WERI-Rb-1 (cell line): ENCODE results near the gene TNRC6A.
A peak's percentile ranks its signal among the peaks of the same experiment; 100 is the strongest.

Experiments
- DNase-seq: peaks from one replicate; pipeline ENCODE4 v3.0.0-alpha.2; 2020
- H3K27ac ChIP-seq: fragments of 250-450 bp; sonication (Bioruptor Pico); 2 replicates; pipeline ENCODE4 v1.5.1; 2020; ENCODE audit warnings: mild to moderate bottlenecking, moderate library complexity
- H3K27me3 ChIP-seq: fragments of 250-450 bp; sonication (Bioruptor Pico); 2 replicates; pipeline ENCODE4 v1.5.1; 2021; ENCODE audit warnings: mild to moderate bottlenecking, low read depth, moderate library complexity; ENCODE audit not compliant: insufficient read depth, severe bottlenecking
- H3K36me3 ChIP-seq: fragments of 250-450 bp; sonication (Bioruptor Pico); 2 replicates; pipeline ENCODE4 v1.5.1; 2020; ENCODE audit warnings: mild to moderate bottlenecking, moderate library complexity
- H3K4me3 ChIP-seq: 2 replicates; pipeline ENCODE4 v1.5.1; 2011; ENCODE audit warnings: low read depth, mild to moderate bottlenecking, control low read depth, low read length
- H3K9me3 ChIP-seq: fragments of 250-450 bp; sonication (Bioruptor Pico); 2 replicates; pipeline ENCODE4 v1.5.1; 2021; ENCODE audit warnings: mild to moderate bottlenecking, moderate library complexity; ENCODE audit not compliant: severe bottlenecking
- TF ChIP-seq, protein P1 (sequence below): IDR thresholded peaks from 2 replicates; pipeline ENCODE4 v1.5.1; 2011; ENCODE audit warnings: low read depth, mild to moderate bottlenecking, control low read depth, inconsistent platforms, low read length

TNRC6A gene

DNA sequence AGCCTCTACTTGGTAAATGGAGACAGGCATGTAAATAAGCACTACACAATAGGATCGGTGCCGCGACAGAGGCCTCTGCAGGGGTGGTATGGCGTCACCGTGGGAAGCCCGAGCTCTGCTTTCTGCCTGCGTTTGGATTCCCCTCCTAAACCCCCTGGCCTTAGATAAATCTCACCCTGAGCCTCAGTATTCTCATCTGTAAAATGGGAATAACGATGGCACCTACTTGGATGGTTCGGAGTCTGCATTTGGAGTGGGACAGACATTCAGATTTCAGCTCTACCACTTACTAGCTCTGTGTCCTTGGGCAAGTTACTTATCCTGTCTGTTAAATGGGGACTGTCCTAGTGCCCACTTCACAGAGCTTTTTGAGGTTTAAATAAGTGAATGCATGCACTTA is 42.8 kb upstream of the TNRC6A start:
- no peak overlapping the region for H3K27ac ChIP-seq
- H3K9me3 ChIP-seq, result no peaks in the 10 kb centered on the region
- H3K4me3 ChIP-seq, result no peak overlapping the region
- H3K27me3 ChIP-seq, result no peaks in the 10 kb centered on the region
- no peaks in the 10 kb centered on the region for H3K36me3 ChIP-seq
- no peak for DNase-seq
- TF ChIP-seq, protein P1, sequence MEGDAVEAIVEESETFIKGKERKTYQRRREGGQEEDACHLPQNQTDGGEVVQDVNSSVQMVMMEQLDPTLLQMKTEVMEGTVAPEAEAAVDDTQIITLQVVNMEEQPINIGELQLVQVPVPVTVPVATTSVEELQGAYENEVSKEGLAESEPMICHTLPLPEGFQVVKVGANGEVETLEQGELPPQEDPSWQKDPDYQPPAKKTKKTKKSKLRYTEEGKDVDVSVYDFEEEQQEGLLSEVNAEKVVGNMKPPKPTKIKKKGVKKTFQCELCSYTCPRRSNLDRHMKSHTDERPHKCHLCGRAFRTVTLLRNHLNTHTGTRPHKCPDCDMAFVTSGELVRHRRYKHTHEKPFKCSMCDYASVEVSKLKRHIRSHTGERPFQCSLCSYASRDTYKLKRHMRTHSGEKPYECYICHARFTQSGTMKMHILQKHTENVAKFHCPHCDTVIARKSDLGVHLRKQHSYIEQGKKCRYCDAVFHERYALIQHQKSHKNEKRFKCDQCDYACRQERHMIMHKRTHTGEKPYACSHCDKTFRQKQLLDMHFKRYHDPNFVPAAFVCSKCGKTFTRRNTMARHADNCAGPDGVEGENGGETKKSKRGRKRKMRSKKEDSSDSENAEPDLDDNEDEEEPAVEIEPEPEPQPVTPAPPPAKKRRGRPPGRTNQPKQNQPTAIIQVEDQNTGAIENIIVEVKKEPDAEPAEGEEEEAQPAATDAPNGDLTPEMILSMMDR, result no peak

DNA sequence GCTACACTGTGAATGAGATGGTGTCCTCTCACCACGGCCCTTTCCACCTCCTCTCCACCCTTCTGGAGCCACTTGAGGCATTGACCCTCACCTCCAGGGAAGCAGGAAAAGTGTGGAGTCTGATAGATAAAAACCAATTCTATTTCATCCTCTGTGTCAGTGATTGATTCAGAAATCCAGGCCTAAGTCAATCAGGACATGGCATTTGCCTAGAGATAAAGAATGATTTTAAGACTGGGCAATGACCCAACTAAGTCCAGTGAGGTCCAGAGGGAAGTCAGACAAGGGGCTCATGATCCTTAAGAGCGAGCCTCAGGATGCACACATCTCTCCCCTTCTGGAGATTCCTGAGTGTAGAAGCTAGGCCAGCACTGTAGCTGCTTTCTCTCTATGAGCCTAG is 41.1 kb upstream of the TNRC6A start:
- TF ChIP-seq, protein P1, result no peak
- no peak for DNase-seq
- Histone ChIP-seq H3K27me3 (no peaks in the 10 kb centered on the region), H3K4me3 (no peak overlapping the region), H3K27ac (no peak overlapping the region), H3K36me3 (no peaks in the 10 kb centered on the region), H3K9me3 (no peaks in the 10 kb centered on the region)

DNA sequence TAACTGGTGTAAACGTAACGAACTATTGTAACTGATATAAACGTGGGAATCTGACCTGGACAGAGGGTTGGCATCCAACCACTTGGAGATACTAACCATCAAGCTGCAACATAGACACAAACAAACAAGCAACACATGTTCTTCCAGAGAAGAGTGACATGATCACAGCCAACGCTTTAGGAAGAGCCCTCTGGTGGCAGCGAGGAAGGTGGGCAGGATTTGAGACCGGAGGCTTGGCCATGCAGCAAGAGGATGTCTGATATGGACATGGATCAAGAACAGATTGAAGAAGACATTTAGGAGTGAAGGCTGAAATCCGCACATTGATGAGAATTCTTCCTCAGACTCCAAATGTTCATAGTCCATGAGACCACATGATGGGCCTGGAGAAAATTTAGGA is 40.3 kb upstream of the TNRC6A start:
- Histone ChIP-seq H3K36me3 (no peaks in the 10 kb centered on the region), H3K4me3 (no peak overlapping the region), H3K27ac (no peak overlapping the region), H3K9me3 (no peaks in the 10 kb centered on the region), H3K27me3 (no peaks in the 10 kb centered on the region)
- DNase-seq, result peak; percentile 60
- TF ChIP-seq, protein P1, result peak; percentile 84

DNA sequence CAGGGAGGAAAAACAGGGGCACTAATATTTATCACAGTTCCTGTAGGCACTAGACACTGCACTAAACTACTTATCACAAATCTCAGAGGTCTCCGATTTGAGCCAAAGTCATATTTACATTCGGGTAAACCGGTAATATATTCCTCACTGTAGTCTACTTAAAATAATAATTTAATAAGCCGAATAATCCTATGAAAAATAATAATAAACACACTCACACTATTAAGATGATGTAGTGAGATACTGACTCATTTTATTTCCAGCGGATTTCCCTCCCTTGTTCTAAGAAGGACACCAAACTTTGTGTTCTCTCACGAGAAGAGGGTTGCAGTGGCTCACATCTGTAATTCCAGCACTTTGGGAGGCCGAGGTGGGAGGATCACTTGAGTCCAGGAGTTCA is 36.6 kb upstream of the TNRC6A start:
- Histone ChIP-seq H3K27me3 (no peaks in the 10 kb centered on the region), H3K36me3 (no peaks in the 10 kb centered on the region), H3K9me3 (no peaks in the 10 kb centered on the region), H3K4me3 (no peak overlapping the region), H3K27ac (no peak overlapping the region)
- TF ChIP-seq, protein P1, result no peak
- no peak for DNase-seq

DNA sequence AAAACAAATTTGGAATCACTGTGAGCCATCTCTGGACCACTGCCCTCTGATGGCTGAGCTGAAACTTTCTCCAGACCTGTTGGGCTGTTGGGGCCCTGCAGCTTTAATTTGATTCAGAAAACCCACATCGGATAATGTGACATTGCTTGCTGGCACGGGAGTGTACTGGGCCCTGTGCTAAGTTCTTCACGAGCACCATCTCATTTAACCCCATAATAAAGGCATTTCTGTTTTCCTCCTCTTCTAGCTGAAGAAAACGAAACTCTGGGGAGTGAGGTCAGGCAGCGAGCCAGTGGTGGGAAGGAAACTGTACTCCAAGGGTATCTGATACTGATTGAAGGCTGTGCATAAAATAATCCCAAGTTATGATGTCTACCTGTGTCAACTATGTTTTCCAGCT is 34.5 kb upstream of the TNRC6A start:
- Histone ChIP-seq H3K9me3 (no peaks in the 10 kb centered on the region), H3K4me3 (no peak overlapping the region), H3K36me3 (no peaks in the 10 kb centered on the region), H3K27ac (no peak overlapping the region), H3K27me3 (no peaks in the 10 kb centered on the region)
- DNase-seq, result no peak
- TF ChIP-seq, protein P1, result no peak

GRCh38 chr16:24696699-24697098 is 32.8 kb upstream of the TNRC6A start:
- TF ChIP-seq, protein P1, result no peak
- H3K27ac ChIP-seq, result no peak overlapping the region
- no peak for DNase-seq
- H3K4me3 ChIP-seq, result no peak overlapping the region
- no peaks in the 10 kb centered on the region for H3K36me3 ChIP-seq
- H3K9me3 ChIP-seq, result no peaks in the 10 kb centered on the region
- no peaks in the 10 kb centered on the region for H3K27me3 ChIP-seq
